DMS79 treated with DMSO at 0.1 percent for 48 hours (cell line): ENCODE measurements around the gene SLC34A1.
"Not testable (repeated sequence)": the region's sequence is repeated elsewhere in the genome, so short reads cannot be mapped to it uniquely, and the experiment has no call there.

ENCODE experiments used
- DNase-seq: peaks from one replicate; lab custom pipeline; 2025; lab: John Stamatoyannopoulos, UW

The SLC34A1 gene

GRCh38 chr5:177384134-177384533 is at the start of gene SLC34A1:
TSS of gene SLC34A1 (plus strand) at chr5:177384434. CDS start at chr5:177385742, 1,308 bp downstream.
- no peak for DNase-seq

GRCh38 chr5:177334781-177335700 is 49.2 kb upstream of the SLC34A1 start:
- no peak for DNase-seq

- no peak for DNase-seq
Measured at GRCh38 chr5:177335701-177336065, 48.6 kb upstream of the SLC34A1 start.

- no peak for DNase-seq
Measured at GRCh38 chr5:177336112-177336511, 48.1 kb upstream of the SLC34A1 start.

GRCh38 chr5:177336603-177337494 is 47.4 kb upstream of the SLC34A1 start:
- DNase-seq: no peak

GRCh38 chr5:177338251-177339106 is 45.8 kb upstream of the SLC34A1 start:
- DNase-seq: no peak

GRCh38 chr5:177339107-177339638 is 45.1 kb upstream of the SLC34A1 start:
- DNase-seq: no peak

GRCh38 chr5:177343000-177343399 is 41.2 kb upstream of the SLC34A1 start:
- not testable (repeated sequence) for DNase-seq

- no peak for DNase-seq
Measured at GRCh38 chr5:177343777-177344176, 40.5 kb upstream of the SLC34A1 start.

GRCh38 chr5:177344891-177345290 is 39.3 kb upstream of the SLC34A1 start:
- no peak for DNase-seq

GRCh38 chr5:177346820-177347219 is 37.4 kb upstream of the SLC34A1 start:
- DNase-seq: no peak

GRCh38 chr5:177347699-177348098 is 36.5 kb upstream of the SLC34A1 start:
- DNase-seq: no peak

- no peak for DNase-seq
Measured at GRCh38 chr5:177349362-177349647, 34.9 kb upstream of the SLC34A1 start.

- DNase-seq: no peak
Measured at GRCh38 chr5:177349762-177350161, 34.5 kb upstream of the SLC34A1 start.

- DNase-seq: no peak
Measured at GRCh38 chr5:177350776-177351391, 33.4 kb upstream of the SLC34A1 start.

- DNase-seq: peak; percentile 87
Measured at GRCh38 chr5:177351392-177352329, 32.6 kb upstream of the SLC34A1 start, which contains the start of gene LMAN2. TSS of gene LMAN2 (minus strand) at chr5:177351668. CDS start at chr5:177351647, 21 bp downstream.

- DNase-seq: no peak
Measured at GRCh38 chr5:177353093-177353492, 31.1 kb upstream of the SLC34A1 start.

- no peak for DNase-seq
Measured at GRCh38 chr5:177354256-177354655, 30.0 kb upstream of the SLC34A1 start.

- no peak for DNase-seq
Measured at GRCh38 chr5:177354711-177355110, 29.5 kb upstream of the SLC34A1 start.
